CD1c-positive myeloid dendritic cell (primary cell): ENCODE results near the gene NPAS2.

Source experiments
- DNase-seq: peaks from one replicate; pipeline ENCODE4 v3.0.0-alpha.2; 2016; ENCODE audit errors: extremely low spot score

NPAS2 gene

GRCh38 chr2:100821911-100822265 lies 1.9 kb downstream of the NPAS2 start:
- DNase-seq, result no peak

GRCh38 chr2:100822587-100823248 lies 2.8 kb downstream of the NPAS2 start:
- DNase-seq, result no peak

DNA sequence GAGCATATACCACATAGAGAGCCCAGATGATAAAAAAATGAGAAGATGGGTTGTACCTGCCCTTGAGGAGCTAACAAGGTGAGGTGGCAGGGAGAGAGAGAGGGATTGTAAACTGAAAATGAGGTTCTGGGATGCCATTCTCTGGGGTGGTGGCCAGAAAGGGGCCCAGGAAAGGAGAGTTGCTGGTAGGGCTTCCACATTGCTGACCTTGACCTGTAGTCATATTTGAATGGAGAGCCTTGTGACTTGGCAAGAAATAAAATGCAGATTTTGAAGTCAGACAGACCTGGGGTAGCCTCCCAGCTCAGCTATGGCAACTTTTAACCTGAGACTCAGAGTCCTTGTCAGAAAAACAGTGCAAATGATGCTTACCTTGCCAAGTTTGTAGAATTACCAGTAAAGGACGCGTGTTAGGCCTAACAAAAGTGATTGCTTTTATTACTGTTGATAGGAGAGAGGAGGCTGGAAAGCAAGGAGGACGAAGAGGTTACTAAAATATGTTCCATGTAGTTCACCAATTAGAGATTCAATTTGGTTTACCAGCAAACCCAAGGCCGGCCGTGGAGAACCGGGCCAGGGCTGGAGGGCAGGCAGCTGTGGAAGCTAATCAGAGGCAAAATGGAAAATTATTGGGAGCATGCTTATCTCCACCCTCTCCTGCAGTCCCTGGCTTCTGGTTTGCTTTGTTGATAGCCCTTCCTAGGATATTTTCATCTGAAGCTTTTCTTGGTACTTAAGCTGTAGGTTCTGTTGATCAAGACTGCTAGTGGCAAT lies 3.9 kb downstream of the NPAS2 start:
- no peak for DNase-seq

DNA sequence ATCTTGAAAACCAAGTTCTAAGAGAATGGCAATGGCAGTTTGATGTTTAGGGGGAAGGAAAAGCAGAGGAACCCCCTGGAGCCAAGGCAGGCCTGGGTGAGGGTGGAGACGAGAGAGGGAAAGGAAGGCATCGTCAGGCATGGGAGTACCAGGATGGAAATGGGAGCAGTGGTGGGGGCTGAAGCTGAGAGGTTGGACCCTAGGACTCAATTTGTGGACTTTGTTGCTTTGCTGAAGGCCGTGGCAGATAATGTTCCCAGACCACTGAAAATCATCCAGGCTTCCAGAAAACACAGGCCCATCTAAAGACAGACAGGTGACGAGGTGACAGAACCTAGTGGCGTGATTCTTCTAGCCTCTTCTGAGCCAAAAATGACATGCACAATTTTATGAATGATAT lies 4.9 kb downstream of the NPAS2 start:
- no peak for DNase-seq

DNA sequence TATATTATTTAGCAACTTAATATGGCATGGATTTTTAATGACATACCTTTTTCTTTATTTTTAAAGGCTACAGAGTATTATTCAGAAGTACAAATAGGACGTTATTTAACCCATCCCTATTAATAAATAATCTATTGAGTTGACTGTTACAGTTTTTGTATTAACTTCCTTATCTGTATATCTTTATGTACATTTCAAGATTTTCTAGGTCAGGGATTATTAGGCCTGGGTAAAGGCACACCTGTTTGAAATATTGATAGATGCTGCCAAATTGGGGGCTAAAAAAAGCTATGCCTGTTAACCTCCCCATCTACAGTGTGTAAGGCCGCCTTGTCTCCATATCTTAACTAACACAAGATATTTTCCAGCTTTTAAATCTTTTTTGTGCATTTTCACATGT lies 6.6 kb downstream of the NPAS2 start:
- DNase-seq, result no peak

- DNase-seq, result no peak
Observed at GRCh38 chr2:100831158-100831750, 11.3 kb downstream of the NPAS2 start.

DNA sequence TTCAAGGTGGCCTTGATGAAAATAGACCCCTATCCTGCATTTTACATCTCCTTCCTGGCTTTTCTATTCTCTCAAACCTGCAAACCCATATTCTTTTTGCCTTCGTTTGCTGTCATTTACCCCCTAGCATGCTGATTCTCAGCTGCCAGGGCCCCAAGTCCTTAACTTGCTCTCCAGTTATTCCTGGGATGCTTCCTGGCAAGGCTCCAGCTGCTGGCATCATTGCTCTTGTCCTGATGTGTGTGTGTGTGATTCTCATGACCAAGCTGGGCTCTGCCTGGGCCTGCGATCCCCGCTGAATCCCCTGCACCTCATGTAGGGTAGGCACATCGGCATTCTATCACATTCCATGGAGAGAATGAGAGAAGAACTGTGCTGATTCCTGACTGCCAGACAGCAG lies 11.9 kb downstream of the NPAS2 start:
- no peak for DNase-seq

DNA sequence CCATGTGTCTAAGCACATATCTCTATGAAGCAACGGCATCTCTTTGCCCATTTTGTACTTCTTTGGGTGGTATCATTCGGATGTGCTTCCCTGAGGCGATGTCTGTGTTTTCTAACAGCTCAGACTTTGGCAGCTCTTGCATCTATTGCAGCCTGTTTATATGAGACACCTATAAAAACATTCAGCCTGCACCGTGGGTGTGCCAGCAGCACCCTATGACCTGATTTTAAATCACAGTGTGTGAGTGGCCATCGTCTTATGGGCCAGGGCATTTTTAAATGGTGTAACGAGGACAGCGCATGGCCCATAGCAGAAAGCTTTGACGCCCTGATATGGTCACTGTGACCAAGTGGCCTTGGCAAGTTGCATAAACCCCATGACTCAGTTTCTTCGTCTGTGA lies 12.9 kb downstream of the NPAS2 start:
- DNase-seq, result no peak

DNA sequence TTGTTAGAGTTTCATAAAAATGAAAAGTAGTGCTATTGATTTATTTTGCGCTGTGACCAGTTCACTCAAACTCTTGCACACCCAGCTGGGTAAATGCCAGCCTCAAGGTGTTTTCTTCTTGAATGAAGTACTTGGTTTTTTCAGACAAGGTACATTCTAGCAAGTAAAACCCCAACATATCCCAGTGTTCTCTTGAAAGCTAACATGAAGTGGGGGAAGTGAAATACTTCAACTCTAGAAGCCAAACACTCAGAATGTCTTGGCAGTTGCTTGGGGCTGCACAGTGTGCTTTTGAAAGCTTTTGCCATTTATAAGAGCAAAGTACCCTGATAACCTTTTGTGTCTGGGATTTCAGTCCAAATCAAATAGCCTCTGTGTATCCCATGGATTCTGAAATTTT lies 13.4 kb downstream of the NPAS2 start:
- DNase-seq, result no peak

DNA sequence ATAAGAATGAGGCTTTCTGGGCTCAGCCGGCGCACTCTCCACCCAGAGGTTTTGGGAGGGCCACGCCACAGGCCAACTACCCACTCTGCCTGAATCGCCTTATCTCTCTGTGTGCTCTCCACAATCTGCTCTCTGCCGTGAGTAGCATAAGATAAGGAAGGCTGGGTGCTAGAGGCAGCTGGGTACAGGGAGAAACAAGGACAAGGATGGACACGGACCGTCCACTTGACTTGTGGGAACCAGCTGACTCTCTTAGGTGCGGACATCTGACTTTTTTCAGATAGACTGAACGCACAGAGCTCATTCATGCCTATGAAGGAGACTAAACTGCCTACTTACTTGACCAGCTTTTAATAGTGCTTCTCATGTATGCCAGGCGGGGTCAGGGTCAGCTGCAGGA lies 14.3 kb downstream of the NPAS2 start:
- no peak for DNase-seq

GRCh38 chr2:100835006-100835659 lies 15.2 kb downstream of the NPAS2 start:
- peak; percentile 68 for DNase-seq

DNA sequence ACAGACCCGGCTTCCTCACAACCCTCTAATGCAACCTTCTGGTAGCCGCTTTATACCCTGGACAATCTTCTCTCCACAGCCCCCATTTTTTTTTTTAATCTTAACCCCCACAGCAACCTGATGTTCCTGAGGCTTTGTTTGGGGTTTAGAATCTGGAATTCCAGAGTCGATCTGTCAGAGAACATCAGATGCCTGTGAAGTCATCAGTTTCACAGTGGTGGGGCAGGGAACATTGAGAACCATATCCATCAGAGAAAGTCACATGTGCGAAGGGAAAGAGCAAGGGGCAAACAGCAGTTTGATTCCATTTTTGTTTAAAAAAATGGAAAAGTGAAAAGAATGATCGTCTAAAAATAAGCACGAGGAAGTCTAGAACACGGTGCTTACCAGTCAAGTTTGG lies 20.6 kb downstream of the NPAS2 start:
- no peak for DNase-seq

DNA sequence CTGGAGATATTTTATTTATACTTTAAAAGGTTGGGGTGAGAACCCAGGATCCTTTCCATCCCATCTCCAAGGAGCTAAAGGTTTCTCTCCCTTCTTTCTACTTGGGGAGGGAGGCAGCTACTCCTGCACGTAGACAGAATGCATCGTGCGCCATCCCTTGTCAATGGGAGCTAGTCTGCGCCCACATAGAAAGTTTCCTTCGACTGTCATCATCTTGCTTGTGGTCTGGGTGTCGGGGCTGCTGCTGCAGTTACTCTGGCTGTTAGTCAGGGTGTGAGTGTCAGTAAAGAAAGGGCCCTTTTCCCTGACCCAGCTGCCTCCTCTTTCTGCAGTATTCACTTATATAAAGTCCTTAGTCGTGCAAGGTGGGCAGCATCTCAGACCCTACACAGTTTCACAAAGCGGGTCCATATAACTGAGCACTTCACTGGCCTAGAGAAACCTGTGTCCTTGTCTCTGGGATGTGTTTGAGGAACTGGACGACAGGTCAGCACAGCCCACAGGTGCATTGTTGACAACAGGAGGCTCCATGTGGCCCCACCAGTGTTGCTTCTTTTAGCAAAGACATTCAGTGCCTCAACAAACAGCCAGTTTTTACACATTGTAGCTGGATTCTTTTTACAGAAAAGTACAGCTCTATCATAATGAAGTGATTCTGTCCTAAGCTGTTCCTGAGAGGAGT lies 22.4 kb downstream of the NPAS2 start:
- DNase-seq, result no peak

GRCh38 chr2:100844514-100844913 lies 24.6 kb downstream of the NPAS2 start:
- no peak for DNase-seq

- DNase-seq, result no peak
Observed at GRCh38 chr2:100845141-100845991, 25.4 kb downstream of the NPAS2 start.

- DNase-seq, result no peak
Observed at GRCh38 chr2:100846716-100847115, 26.8 kb downstream of the NPAS2 start.

GRCh38 chr2:100852447-100852846 lies 32.5 kb downstream of the NPAS2 start:
- DNase-seq, result no peak

GRCh38 chr2:100852999-100853908 lies 33.3 kb downstream of the NPAS2 start:
- DNase-seq, result no peak

- DNase-seq, result peak; percentile 89
Observed at GRCh38 chr2:100853909-100854810, 34.2 kb downstream of the NPAS2 start.
